Ishikawa (cell line): Measurements from ENCODE around the gene VSIG1.

ENCODE experiments used
- CEBPB ChIP-seq: IDR thresholded peaks from 2 replicates; pipeline ENCODE4 v1.6.1; 2012
- CREB1 ChIP-seq: IDR thresholded peaks from 2 replicates; pipeline ENCODE4 v1.6.1; 2012; ENCODE audit warnings: low read depth
- EGR1 ChIP-seq: IDR thresholded peaks from 2 replicates; pipeline ENCODE4 v1.6.1; 2012
- EP300 ChIP-seq: IDR thresholded peaks from 2 replicates; pipeline ENCODE4 v1.6.1; 2012; ENCODE audit warnings: borderline replicate concordance
- FOXM1 ChIP-seq: IDR thresholded peaks from 2 replicates; pipeline ENCODE4 v1.6.1; 2012; ENCODE audit warnings: low read depth, borderline replicate concordance
- NFIC ChIP-seq: IDR thresholded peaks from 2 replicates; pipeline ENCODE4 v1.6.1; 2012
- RAD21 ChIP-seq: IDR thresholded peaks from 2 replicates; pipeline ENCODE4 v1.6.1; 2012; ENCODE audit warnings: low read depth
- TAF1 ChIP-seq: IDR thresholded peaks from 2 replicates; pipeline ENCODE4 v1.6.1; 2012; ENCODE audit warnings: low read depth, mild to moderate bottlenecking
- TCF12 ChIP-seq: IDR thresholded peaks from 2 replicates; pipeline ENCODE4 v1.6.1; 2012; ENCODE audit warnings: low read depth
- TEAD4 ChIP-seq: IDR thresholded peaks from 2 replicates; pipeline ENCODE4 v1.6.1; 2012
- YY1 ChIP-seq: IDR thresholded peaks from 2 replicates; pipeline ENCODE4 v1.6.1; 2012; ENCODE audit warnings: low read depth
- ZBTB7A ChIP-seq: IDR thresholded peaks from 2 replicates; pipeline ENCODE4 v1.6.1; 2012; ENCODE audit warnings: low read depth
- TF ChIP-seq, protein P1 (sequence below): IDR thresholded peaks from 2 replicates; pipeline ENCODE4 v1.6.1; 2012
- TF ChIP-seq, protein P2 (sequence below): IDR thresholded peaks from 2 replicates; pipeline ENCODE4 v1.6.1; 2012; ENCODE audit warnings: low read depth, mild to moderate bottlenecking
- TF ChIP-seq, protein P3 (sequence below): IDR thresholded peaks from 2 replicates; pipeline ENCODE4 v1.6.1; 2012

Gene VSIG1

DNA sequence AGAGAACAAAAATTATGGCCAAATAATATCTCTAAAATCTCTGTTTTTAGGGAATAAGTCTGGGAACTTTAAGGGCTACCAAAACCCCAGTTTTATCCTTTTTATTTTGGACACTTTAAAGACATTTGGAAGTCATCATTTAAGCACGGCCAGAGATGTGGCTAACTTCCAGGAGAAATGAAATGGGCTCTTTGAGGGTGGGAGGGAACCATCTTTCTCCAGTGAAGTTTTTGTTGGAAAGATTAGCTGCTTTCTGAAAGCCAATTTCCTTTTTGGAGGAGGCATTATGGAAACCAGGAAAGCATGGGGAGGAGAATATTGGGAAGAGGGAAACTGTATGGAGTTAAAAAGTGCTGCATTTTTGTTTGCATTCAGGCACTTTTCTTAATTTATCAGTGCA, 4.8 kb downstream of the VSIG1 start:
- TF ChIP-seq EP300 (no peak), CREB1 (no peak), CEBPB (no peak), TAF1 (no peak), TCF12 (no peak), TEAD4 (no peak), FOXM1 (no peak), EGR1 (no peak), ZBTB7A (no peak), YY1 (no peak), NFIC (no peak)
- TF ChIP-seq, protein P1, sequence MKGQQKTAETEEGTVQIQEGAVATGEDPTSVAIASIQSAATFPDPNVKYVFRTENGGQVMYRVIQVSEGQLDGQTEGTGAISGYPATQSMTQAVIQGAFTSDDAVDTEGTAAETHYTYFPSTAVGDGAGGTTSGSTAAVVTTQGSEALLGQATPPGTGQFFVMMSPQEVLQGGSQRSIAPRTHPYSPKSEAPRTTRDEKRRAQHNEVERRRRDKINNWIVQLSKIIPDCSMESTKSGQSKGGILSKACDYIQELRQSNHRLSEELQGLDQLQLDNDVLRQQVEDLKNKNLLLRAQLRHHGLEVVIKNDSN: no peak
- TF ChIP-seq, protein P2, sequence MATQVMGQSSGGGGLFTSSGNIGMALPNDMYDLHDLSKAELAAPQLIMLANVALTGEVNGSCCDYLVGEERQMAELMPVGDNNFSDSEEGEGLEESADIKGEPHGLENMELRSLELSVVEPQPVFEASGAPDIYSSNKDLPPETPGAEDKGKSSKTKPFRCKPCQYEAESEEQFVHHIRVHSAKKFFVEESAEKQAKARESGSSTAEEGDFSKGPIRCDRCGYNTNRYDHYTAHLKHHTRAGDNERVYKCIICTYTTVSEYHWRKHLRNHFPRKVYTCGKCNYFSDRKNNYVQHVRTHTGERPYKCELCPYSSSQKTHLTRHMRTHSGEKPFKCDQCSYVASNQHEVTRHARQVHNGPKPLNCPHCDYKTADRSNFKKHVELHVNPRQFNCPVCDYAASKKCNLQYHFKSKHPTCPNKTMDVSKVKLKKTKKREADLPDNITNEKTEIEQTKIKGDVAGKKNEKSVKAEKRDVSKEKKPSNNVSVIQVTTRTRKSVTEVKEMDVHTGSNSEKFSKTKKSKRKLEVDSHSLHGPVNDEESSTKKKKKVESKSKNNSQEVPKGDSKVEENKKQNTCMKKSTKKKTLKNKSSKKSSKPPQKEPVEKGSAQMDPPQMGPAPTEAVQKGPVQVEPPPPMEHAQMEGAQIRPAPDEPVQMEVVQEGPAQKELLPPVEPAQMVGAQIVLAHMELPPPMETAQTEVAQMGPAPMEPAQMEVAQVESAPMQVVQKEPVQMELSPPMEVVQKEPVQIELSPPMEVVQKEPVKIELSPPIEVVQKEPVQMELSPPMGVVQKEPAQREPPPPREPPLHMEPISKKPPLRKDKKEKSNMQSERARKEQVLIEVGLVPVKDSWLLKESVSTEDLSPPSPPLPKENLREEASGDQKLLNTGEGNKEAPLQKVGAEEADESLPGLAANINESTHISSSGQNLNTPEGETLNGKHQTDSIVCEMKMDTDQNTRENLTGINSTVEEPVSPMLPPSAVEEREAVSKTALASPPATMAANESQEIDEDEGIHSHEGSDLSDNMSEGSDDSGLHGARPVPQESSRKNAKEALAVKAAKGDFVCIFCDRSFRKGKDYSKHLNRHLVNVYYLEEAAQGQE: no peak
- TF ChIP-seq, protein P3, sequence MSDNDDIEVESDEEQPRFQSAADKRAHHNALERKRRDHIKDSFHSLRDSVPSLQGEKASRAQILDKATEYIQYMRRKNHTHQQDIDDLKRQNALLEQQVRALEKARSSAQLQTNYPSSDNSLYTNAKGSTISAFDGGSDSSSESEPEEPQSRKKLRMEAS: no peak

DNA sequence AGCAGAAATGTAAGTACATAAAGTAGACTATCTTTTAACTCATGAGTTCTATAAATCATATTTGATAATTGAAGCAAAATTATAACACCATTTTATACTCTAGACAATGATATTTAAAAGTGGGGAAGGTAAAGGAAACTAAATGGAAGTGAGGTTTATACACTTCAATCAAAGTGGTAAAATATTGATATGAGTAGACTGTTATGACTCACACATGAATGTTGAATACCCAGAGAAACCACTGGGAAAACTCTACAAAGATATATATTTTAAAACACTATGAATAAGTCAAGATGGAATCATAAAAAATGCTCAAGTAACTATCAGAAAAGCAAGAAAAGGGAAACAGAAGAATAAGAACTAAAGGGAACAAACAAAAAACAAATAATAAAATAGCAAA, 8.4 kb downstream of the VSIG1 start:
- TF ChIP-seq EP300: no peak
- TF ChIP-seq EGR1: no peak
- TF ChIP-seq NFIC: no peak
- no peak for TF ChIP-seq RAD21
- TF ChIP-seq CREB1: no peak
- no peak for TF ChIP-seq TCF12
- TF ChIP-seq, protein P3: no peak
- TF ChIP-seq CEBPB: no peak
- no peak for TF ChIP-seq ZBTB7A
- TF ChIP-seq, protein P2: no peak
- TF ChIP-seq TEAD4: no peak

DNA sequence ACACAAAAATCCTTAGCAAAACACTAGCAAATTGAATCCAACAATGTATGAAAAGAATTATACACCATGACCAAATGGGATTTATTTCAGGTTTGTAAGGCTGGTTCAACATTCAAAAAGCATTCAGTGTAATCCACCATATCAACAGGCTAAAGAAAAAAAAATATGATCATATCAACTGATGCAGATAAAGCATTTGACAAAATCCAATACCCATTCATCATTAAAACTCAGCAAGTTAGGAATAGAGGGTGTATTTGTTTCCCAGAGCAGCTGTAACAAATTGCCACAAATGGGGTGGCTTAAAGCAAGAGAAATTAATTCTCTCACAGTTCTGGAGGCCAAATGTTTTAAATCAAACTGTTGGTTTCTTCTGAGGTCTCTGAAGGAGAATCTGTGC, 10.7 kb downstream of the VSIG1 start:
- no peak for TF ChIP-seq YY1
- TF ChIP-seq, protein P3: no peak
- TF ChIP-seq ZBTB7A: no peak
- no peak for TF ChIP-seq RAD21
- no peak for TF ChIP-seq NFIC
- TF ChIP-seq CEBPB: no peak
- TF ChIP-seq TEAD4: no peak
- no peak for TF ChIP-seq EP300
- TF ChIP-seq CREB1: no peak
- TF ChIP-seq FOXM1: no peak
- TF ChIP-seq TCF12: no peak
- TF ChIP-seq, protein P2: no peak

DNA sequence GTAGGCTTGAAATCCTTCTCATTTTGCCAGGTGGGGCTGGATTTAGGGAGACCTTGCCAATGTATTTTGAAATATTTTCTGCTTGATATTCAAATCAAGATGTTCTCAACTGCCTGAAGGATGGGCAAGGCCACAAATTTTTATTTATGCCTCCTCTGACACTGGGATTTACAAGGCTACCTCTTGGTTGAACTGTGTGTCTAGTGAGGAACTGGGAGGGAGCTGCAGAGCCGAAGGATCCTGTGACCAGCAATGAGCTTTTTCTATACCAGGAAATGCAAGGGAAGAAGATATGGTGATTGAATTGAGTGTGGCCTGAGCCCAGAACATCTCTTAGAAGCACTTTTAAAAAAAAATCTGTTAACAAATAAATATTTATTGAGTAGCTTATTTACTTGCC, 14.9 kb downstream of the VSIG1 start:
- TF ChIP-seq EGR1 (no peak), TCF12 (no peak), TEAD4 (no peak), TAF1 (no peak)
- TF ChIP-seq, protein P2: no peak
- TF ChIP-seq, protein P1: no peak
